K562 (cell line): ENCODE results near the gene NEDD8. TPM values are rescaled to one million over a fixed set of nuclear protein-coding genes. Genes with fewer than 3 reads are reported as not detected.

Source experiments
- CCNT2 ChIP-seq: IDR thresholded peaks from 2 replicates; pipeline ENCODE4 v1.6.1; 2011; ENCODE audit warnings: borderline replicate concordance, low read depth, mild to moderate bottlenecking, moderate library complexity, mixed read lengths, low read length; ENCODE audit not compliant: insufficient read length; ENCODE audit errors: extremely low read depth
- DACH1 ChIP-seq: fragments of 450-650 bp; IDR thresholded peaks from 2 replicates; pipeline ENCODE4 v1.6.1; 2018; ENCODE audit not compliant: partially characterized antibody
- ELF4 ChIP-seq: fragments of 450-650 bp; formaldehyde crosslinking; IDR thresholded peaks from 2 replicates; pipeline ENCODE4 v1.4.0; 2022; ENCODE audit warnings: missing genetic modification characterization
- ETV1 ChIP-seq: fragments of 450-650 bp; conservative IDR thresholded peaks from 2 replicates; pipeline ENCODE4 v1.6.1; 2016; ENCODE audit warnings: missing genetic modification characterization, control low read depth, low read depth, missing compliant biosample characterization
- FOSL1 ChIP-seq: fragments of 200-800 bp; sonication (Bioruptor generic); conservative IDR thresholded peaks from 2 replicates; pipeline ENCODE4 v1.6.1; 2016; ENCODE audit warnings: missing genetic modification characterization, missing compliant biosample characterization
- HIVEP1 ChIP-seq: fragments of 250-450 bp; sonication (Bioruptor Pico); IDR thresholded peaks from 2 replicates; pipeline ENCODE4 v1.4.0; 2020; ENCODE audit warnings: mild to moderate bottlenecking
- NCOA6 ChIP-seq: fragments of 450-650 bp; IDR thresholded peaks from 2 replicates; pipeline ENCODE4 v1.6.1; 2017; ENCODE audit warnings: mild to moderate bottlenecking
- RREB1 ChIP-seq: fragments of 250-450 bp; sonication (Bioruptor Pico); IDR thresholded peaks from 2 replicates; pipeline ENCODE4 v1.4.0; 2020
- SMARCA5 ChIP-seq: fragments of 450-650 bp; IDR thresholded peaks from 2 replicates; pipeline ENCODE4 v1.6.1; 2016
- SNRNP70 ChIP-seq: fragments of 200-400 bp; formaldehyde crosslinking; optimal IDR thresholded peaks from 2 replicates; pipeline ENCODE3; 2017; ENCODE audit warnings: low read depth, low read length
- TFAP4 ChIP-seq: sonication (generic); formaldehyde crosslinking; IDR thresholded peaks from 2 replicates; pipeline ENCODE4 v1.8.0; 2022; ENCODE audit warnings: missing genetic modification reagents, mild to moderate bottlenecking, moderate library complexity, borderline replicate concordance
- ZNF75A ChIP-seq: fragments of 450-650 bp; formaldehyde crosslinking; IDR thresholded peaks from 2 replicates; pipeline ENCODE4 v1.4.0; 2020; ENCODE audit warnings: mild to moderate bottlenecking
- polyA plus RNA-seq, 8 experiments: library from polyadenylated mRNA; depleted of rRNA in 4 of 8; stranded (reverse) in 5 of 8; unstranded in 3 of 8; fragments of >200 nt; fragmentation: Nextera tagmentation in 2 of 8; fragmentation: Illumina TruSeq in 1 of 8; extraction: Ambion mirVana in 2 of 8; extraction: Trizol in 1 of 8; gene quantifications; 2 replicates each; pipeline versions ENCODE4 v1.2.1 to v1.2.3, GENCODE V29; 2011 to 2014; ENCODE audit warnings: inconsistent platforms in 1 of 8, missing spikeins in 1 of 8
- total RNA-seq, 7 experiments: library from RNA; depleted of rRNA in 6 of 7; stranded (reverse); fragments of >200 nt in 6 of 7; fragmentation: Illumina TruSeq in 2 of 7; extraction: Trizol in 2 of 7; gene quantifications; 2 replicates each; pipeline versions ENCODE4 v1.2.1 to v1.2.3, GENCODE V29; 2011 to 2021; ENCODE audit warnings: low replicate concordance in 1 of 7
- TF ChIP-seq, protein P1 (sequence below): sonication (generic); formaldehyde crosslinking; IDR thresholded peaks from 2 replicates; pipeline ENCODE4 v1.8.0; 2023; ENCODE audit warnings: mild to moderate bottlenecking, missing genetic modification reagents
- TF ChIP-seq, protein P2 (sequence below): sonication (generic); formaldehyde crosslinking; IDR thresholded peaks from 2 replicates; pipeline ENCODE4 v1.8.1; 2022; ENCODE audit warnings: missing genetic modification reagents

Gene NEDD8
- total and polyA plus RNA-seq, 9 of the 15 experiments (the other 6 are each of a cell fraction or from before 2014, with no cell fraction given), result 142 to 691 (median 260) TPM

GRCh38 chr14:24195186-24196070 lies 36.7 kb downstream of the NEDD8 start, which contains the start of gene TM9SF1 (continued):
- TF ChIP-seq TFAP4 (CRISPR knock-in tag) (peak; percentile 69; the same call in 1 of the 2 replicates), RREB1 (CRISPR knock-in tag) (no peak), ETV1 (tag) (peak; percentile 65), CCNT2 (peak; percentile 8), SMARCA5 (no peak), HIVEP1 (CRISPR knock-in tag) (0 out of 2 replicates have a peak, but pooled peaks have one; percentile 49), ELF4 (CRISPR knock-in tag) (peak; percentile 77; the same call in 1 of the 2 replicates), DACH1 (peak; percentile 86), NCOA6 (peak; percentile 35; the same call in 1 of the 2 replicates), FOSL1 (peak; percentile 90), SNRNP70 (no peak), ZNF75A (CRISPR knock-in tag) (no peak)
- TF ChIP-seq, protein P1, sequence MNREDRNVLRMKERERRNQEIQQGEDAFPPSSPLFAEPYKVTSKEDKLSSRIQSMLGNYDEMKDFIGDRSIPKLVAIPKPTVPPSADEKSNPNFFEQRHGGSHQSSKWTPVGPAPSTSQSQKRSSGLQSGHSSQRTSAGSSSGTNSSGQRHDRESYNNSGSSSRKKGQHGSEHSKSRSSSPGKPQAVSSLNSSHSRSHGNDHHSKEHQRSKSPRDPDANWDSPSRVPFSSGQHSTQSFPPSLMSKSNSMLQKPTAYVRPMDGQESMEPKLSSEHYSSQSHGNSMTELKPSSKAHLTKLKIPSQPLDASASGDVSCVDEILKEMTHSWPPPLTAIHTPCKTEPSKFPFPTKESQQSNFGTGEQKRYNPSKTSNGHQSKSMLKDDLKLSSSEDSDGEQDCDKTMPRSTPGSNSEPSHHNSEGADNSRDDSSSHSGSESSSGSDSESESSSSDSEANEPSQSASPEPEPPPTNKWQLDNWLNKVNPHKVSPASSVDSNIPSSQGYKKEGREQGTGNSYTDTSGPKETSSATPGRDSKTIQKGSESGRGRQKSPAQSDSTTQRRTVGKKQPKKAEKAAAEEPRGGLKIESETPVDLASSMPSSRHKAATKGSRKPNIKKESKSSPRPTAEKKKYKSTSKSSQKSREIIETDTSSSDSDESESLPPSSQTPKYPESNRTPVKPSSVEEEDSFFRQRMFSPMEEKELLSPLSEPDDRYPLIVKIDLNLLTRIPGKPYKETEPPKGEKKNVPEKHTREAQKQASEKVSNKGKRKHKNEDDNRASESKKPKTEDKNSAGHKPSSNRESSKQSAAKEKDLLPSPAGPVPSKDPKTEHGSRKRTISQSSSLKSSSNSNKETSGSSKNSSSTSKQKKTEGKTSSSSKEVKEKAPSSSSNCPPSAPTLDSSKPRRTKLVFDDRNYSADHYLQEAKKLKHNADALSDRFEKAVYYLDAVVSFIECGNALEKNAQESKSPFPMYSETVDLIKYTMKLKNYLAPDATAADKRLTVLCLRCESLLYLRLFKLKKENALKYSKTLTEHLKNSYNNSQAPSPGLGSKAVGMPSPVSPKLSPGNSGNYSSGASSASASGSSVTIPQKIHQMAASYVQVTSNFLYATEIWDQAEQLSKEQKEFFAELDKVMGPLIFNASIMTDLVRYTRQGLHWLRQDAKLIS, result peak; percentile 50; the same call in 1 of the 2 replicates
- TF ChIP-seq, protein P2, sequence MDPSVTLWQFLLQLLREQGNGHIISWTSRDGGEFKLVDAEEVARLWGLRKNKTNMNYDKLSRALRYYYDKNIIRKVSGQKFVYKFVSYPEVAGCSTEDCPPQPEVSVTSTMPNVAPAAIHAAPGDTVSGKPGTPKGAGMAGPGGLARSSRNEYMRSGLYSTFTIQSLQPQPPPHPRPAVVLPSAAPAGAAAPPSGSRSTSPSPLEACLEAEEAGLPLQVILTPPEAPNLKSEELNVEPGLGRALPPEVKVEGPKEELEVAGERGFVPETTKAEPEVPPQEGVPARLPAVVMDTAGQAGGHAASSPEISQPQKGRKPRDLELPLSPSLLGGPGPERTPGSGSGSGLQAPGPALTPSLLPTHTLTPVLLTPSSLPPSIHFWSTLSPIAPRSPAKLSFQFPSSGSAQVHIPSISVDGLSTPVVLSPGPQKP (CRISPR knock-in tag), result no peak
